GM18861 (cell line): ENCODE measurements around the gene ARHGAP19.
"Not testable (repeated sequence)": the region's sequence is repeated elsewhere in the genome, so short reads cannot be mapped to it uniquely, and the experiment has no call there.

ENCODE experiments used
- ATAC-seq: cut with Tn5 transposase; IDR thresholded peaks from one replicate; pipeline ENCODE4 v1.9.1; 2021; ENCODE audit not compliant: unreplicated experiment

The ARHGAP19 gene

DNA sequence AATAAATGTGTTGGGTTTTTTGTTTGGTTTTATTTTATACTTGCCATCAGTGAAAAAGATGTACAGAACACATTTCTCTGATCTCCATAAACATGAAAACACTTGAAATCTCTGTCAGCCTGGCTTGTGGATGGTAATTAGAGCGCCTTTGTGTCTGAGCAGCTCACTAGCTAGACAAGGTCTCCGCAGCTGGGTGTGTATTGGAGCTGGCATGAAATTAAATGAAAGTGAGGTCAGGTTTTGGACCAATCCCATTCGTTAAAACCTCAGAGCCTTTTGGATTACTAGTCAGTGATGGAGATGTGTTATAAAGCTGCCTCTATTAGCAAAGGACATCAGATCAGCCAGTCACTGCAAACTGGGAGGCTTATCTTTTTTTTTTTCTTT, 29.4 kb upstream of the ARHGAP19 start:
- ATAC-seq: no peak

DNA sequence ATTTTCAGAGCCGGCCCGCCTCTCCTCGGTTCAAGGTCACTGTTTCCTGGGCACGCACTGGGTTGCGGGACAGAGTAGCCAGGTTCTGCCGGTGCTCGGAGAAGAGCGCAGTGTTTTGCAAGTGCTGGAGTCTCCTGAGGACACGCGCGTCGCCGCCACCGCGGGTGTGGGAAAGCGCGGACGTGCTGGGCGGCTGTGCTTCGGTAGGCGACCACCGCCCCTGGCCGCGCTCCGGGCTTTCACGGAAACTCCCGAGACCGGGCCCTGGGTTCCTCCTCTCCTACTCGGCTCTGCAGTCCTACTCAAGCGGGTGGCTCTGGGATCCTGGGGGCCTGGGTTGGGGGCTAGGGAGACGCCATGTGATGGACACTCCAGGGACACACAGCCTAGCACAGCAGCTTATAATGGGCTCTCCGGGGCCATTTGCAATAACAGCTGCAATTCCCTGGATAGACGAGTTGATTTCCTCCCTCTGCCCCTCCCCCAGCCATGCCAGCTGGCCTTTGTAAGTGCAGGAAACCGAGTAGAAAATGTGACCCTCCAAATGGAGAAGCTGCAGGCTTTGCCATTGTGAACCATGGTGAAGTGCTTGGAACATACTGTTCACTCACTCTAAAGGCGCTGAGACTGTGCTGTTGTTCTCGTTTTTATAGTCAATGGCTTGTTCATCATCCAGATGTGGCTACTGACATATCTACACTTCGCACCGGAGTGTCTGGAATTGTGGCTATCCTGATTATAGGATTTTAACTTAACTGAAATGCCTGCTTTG, 28.8 kb upstream of the ARHGAP19 start:
- no peak for ATAC-seq

DNA sequence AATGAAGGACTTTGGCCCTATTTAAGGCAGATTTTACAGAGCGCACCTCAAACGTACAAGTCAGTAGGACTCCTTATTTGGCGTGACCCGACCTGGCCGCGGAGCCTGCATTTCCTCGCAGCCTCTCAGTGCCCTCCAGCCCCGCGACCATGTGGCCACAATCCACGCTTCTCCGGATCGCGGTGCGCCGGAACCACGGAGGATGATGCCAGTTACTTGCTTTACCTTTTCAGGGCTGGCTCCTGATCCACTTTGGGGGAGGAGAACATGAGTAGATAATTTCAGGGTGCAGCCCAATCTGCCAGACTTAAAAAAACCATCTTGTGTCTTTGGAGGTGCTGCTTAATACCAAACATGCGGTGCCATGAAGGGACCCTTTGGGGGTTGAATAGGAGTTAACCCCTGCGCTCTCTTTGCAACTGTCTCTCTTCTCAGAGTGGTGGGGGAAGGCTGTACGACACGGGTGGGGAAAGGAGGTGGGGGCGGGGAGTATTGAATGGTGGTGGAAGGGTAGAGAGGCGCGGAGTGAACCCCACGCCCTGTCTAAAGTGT, 28.1 kb upstream of the ARHGAP19 start:
- no peak for ATAC-seq

DNA sequence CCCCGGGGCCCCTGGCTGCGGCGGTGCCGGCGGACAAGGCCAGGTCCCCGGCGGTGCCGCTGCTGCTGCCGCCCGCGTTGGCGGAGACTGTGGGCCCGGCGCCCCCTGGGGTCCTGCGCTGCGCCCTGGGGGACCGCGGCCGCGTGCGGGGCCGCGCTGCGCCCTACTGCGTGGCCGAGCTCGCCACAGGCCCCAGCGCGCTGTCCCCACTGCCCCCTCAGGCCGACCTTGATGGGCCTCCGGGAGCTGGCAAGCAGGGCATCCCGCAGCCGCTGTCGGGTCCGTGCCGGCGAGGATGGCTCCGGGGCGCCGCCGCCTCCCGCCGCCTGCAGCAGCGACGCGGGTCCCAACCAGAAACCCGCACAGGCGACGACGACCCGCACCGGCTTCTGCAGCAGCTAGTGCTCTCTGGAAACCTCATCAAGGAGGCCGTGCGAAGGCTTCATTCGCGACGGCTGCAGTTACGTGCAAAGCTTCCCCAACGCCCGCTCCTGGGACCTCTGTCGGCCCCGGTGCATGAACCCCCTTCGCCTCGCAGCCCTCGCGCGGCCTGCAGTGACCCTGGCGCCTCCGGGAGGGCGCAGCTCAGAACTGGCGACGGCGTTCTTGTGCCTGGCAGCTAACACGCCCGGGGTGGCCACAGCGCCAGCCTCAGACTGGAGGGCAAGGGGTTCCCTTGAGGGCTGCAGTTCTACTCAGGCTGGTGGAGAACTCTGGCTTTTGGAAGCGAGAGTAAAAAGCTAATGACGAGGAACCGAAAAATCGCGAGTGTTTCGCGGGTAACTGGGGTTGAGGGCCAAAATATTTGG, 27.4 kb upstream of the ARHGAP19 start:
- peak; percentile 31 for ATAC-seq

DNA sequence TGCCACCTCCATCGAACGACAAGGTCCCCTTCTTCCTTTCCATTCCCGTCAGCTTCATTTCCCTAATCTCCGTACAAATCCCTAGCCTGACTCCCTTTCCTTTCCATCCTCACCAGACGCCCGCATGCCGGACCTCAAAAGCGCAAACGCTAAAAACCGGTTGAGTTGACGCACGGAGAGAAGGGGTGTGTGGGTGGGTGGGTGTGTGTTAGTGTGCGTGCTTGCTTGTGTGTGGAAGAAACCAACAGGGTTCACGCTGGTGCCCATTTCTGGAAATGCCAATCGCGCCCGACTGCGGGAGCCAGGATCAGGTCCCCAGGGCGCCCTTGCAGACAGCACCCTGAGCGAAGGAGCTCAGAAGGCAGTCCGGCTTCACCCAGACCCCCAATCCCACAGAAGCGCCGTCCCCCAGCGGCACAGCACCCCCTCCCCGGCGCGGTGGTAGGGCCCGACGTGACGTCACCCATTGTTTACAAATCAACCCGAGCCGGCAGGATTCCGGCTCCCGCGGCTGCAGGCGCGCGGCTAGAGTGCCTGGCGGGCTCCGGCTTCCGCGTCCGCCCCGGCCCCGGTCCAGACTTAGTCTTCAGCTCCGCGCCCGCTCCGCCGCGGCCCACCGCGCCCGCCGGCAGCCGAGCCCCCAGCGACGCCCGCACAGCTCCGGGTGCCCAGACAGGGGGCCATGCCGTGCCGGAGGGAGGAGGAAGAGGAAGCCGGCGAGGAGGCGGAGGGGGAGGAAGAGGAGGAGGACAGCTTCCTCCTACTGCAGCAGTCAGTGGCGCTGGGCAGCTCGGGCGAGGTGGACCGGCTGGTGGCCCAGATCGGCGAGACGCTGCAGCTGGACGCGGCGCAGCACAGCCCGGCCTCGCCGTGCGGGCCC, 26.6 kb upstream of the ARHGAP19 start, which contains the start of gene FRAT1:
FRAT1 (plus strand) TSS at position 500 of the 880 bp plus-strand sequence; CDS start at position 683, 183 bp downstream.
- ATAC-seq: peak; percentile 66

DNA sequence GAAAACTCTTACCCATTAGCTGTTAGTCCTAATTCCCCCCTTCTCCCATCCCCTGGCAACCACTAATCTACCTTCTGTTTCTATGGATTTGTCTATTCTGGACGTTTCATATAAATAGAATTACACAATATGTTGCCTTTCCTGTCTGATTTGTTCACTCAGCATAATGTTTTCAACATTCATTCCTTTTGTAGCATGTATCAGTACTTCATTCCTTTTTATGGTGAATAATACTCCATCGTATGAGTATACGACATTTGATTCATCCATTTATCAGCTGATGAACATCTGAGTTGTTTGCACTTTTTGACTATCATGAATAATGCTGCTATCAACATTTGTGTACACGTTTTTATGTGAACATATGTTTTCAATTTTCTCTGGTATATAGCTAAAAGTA, 22.2 kb upstream of the ARHGAP19 start:
- no peak for ATAC-seq

DNA sequence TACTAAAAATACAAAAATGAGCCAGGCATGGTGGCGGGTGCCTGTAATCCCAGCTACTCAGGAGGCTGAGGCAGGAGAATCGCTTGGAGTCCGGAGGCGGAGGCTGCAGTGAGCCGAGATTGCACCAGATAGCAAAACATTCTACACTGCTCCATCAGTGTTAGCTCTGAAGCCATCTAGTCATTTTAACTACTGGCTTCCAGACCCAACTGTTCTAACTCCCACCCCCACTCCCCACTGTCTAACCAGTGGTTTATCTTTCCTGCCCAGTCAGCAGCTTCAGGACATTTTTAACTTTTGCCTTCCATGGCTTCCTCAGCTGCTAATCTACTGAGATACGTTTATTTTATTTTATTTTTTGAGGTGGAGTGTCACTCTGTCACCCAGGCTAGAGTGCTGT, 20.5 kb upstream of the ARHGAP19 start:
- no peak for ATAC-seq

DNA sequence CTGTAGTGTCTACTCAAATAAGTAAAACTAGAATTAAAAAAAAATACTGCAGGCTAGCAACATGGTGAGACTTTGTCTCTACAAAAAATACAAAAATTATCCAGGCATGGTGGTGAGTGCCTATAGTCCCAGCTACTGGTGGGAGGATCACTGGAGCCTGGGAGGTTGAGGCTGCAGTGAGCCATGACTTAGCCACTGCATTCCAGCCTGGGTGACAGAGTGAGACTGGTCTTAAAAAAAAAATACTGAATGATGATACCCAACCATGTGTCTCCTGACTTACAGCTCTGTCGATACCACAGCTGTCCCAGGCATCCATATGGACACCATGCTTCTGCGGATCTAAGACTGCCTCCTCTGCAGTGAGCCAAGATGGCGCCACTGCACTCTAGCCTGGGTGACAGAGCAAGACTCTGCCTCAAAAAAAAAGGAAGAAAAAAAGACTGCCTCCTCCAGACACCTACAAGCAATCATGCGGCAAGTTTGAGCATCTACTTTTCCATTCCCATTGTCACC, 18.7 kb upstream of the ARHGAP19 start:
- no peak for ATAC-seq

DNA sequence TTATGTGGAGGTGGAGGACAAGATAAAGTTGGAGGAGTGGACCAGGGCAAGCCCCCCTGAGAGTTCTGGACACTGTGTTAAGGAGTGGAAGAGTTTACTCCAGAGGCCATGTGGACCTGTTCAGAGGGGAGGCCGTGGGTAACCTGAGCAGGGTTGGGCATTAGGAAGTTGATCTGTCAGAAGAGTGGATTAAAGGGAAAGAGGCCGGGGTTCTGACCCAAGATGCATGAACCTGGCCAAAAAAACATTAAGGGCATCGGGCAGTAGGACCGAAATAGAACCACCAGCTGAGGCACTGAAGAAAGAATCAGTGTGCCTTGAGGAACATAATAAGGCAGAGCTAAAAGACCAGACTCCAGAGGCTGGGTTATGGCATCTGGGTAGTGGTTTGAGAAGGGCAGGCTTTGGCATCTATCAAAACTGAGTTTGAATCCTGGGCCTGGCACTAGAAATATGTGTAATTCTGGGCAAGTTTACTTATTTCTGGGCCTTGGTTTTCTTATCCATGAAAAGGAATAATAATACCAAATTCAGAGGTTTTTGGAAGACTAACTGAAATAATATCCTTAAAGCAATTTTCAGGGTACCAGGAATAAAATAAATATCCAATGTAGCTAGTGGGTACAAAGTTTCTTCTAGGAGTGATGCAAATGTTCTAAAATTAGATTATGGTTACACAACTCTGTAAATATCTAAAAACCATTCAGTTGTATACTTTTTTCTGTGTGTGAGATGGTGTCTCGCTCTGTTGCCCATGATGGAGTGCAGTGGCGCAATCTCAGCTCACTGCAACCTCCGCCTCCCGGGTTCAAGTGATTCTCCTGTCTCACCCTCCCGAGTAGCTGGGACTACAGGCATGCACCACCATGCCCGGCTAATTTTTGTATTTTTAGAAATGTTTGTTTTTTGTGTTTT, 15.7 kb upstream of the ARHGAP19 start:
- no peak for ATAC-seq

DNA sequence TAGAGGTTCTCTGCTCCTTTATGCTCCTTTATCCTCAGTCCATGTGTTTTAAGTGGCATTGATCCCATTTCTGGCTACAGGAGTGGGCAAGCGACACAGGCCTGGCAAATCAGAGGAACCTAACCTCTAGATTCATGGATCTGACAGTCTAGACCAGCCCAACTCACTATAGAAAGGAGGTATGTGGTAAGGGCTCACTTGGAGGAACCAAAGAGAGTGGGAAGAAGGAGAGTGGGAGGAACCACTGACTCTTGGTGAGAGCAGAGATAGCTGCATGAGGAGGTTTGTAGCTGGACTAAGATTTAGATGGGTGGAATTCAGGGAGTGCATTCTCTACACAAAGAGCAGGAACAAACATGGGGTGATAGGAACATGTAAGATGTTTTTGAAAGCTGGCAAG, 15.0 kb upstream of the ARHGAP19 start:
- no peak for ATAC-seq

DNA sequence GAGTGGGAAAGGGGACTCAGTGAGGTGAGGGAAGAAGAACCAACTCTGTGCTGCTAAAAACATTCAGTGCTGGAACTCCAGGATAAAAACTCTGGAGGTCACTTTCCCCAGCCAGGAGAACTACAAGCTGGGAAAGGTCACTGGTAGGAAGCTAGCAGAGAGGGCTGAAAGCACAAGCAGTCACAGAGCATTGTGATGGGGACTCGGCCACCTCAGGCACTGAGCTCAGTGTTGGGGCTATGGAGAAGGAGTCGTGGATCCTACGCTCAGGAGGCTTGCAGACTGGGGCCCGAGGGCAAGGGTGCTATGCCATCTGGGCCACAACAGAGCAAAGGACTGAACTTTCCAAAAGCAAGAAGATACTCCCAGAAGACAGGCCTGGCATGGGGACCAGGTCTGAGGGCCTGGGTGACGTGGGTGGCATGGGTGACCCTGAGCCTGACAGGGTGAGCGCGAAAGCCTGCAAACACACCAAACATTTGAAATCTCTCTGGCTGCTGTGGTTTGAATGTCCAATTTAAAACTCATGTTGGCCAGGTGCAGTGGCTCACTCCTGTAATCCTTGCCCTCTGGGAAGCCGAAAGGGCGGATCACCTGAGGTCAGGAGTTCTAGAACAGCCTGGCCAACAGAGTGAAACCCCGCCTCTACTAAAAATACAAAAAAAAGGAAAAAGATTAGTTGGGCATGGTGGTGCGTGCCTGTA, 9.8 kb upstream of the ARHGAP19 start:
- no peak for ATAC-seq

DNA sequence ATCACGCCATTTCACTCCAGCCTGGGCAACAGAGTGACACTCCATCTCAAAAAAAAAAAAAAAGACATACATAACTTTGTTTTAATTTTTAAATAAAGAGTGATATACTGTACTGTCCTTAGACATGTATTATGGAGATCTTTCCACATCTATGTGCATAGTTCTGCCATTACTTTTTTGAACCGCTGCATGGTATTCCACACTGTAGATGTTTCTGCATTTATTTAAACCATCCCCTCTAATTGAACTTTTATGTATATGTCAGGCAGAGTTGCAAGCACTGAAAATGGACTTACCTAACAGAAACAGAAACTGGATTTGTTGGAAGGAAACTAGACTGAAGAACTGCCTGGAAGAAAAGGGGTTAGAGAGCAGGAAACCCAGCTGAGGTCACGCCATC, 8.5 kb upstream of the ARHGAP19 start:
- no peak for ATAC-seq

DNA sequence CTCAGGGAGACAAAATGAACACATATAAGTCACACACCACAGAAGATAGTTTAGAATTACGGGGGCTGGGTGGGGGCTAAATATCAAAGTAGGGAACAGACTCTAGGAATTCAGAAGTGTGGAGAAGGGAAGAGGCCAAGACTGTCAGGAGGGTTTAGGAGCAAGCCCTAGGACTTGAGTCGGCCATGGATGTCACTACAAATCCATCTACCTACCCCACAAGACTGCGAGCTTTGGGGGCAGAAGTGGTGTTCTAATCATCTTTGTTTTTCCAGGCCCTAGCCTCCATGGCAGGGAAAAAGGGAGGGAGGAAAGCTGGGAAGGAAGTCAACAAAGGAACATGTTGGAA, 5.8 kb upstream of the ARHGAP19 start:
- ATAC-seq: no peak

DNA sequence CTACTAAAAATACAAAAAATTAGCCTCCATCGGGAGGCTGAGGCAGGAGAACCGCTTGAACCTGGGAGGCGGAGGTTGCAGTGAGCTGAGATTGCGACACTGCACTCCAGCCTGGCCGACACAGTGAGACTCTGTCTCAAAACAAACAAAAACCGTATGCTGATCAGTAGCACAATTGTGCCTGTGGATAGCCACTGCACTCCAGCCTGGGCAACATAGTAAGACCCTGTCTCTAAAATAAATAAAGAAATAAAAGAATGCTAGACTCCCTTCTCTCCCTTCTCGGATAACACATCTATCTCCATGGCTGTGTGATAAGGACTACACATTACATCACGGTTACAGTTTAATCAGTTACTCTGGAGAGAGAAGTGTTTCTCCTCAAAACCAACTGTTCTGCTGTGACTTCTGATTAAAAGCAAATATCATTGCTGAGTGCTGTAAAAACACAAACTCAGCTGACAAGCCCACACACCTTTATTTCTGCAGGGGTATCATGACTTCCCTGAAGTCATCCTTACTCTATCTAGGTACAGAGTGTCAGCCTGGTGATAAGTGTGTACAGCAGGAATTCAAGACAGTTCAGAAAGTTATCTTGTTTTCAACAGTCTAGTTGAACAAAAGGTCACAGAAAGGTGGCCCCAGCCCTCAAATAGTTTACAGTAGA, 5.3 kb upstream of the ARHGAP19 start:
- no peak for ATAC-seq

DNA sequence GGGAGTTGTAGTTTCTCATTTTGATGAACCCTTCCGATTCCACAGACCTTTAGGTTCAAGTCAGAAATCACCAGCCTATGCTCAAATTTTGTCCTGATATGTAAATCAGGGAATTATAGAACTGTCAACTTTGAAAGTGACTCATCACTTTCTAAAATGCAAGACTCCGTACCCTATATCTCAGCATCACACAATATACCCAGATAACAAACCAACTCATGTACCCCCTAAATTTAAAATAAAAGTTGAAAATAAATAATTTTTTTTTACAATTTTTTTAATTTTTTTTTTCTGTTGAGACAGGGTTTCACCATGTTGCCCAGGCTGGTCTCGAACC, 393 bp upstream of the ARHGAP19 start:
- no peak for ATAC-seq

DNA sequence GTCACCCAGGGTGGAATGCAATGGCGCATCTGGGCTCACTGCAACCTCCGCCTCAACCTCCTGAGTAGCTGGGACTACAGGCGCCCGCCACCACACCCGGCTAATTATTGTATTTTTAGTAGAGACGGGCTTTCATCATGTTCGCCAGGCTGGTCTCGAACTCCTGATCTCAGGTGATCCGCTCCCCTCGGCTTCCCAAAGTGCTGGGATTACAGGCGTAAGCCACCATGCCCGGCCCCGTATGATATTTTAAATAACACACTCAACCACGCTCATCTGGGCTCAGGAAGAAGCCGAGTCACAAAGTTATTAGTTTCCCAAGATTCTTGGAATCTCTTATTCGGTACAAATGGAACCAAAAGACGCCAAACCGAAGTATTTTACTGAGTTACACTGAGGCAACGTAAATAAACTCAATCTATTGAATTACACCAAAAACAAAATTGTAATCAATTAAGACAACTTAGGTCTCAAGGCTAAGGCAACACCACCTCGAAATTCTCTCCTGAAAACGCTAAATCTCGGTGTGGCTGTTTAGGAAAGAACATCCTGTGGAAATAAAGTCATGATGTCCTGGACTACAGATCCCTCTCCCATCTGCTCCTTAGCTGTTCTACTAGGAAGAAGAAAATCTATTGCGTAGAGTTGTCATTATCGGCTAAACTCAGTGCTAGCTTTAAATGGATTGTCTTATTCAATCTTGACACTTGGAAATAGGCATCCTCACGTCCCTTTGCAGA, 910 bp downstream of the ARHGAP19 start:
- no peak for ATAC-seq

DNA sequence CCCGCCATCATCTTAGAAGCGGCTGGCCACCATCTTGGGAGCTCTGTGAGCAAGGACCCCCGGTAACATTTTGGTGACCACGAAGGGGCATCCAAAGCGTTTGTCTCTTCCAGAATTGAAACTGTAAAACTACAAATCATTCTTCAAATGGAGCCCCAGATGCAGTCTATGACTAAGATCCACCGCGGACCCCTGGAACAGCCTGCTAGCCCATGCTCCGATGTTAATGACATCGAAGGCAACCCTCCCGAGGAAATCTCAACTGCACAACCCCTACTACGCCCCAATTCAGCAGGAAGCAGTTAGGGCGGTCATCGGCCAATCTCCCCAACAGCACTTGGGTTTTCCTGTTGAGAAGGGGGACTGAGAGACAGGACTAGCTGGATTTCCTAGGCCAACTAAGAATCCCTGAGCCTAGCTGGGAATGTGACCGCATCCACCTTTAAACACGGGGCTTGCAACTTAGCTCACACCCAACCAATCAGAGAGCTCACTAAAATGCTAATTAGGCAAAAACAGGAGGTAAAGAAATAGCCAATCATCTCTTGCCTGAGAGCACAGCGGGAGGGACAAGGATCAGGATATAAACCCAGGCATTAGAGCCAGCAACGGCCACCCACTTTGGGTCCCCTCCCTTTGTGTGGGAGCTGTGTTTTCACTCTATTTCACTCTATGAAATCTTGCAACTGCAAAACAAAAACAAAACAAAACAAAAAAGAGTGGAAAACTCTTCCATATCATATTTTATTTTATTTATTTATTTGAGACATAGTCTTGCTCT, 1.7 kb downstream of the ARHGAP19 start:
- ATAC-seq: not testable (repeated sequence)
